Activated naive CD4-positive, alpha-beta T cell treated with anti-CD3 and anti-CD28 coated beads, Interleukin-2, amount 50 U/mL, for 72 hours (primary cell): ENCODE measurements around the gene HSD17B2. TPM values are rescaled to one million over a fixed set of nuclear protein-coding genes. Genes with fewer than 3 reads are reported as not detected.
"Not testable (repeated sequence)": the region's sequence is repeated elsewhere in the genome, so short reads cannot be mapped to it uniquely, and the experiment has no call there.

Experiments used
- ATAC-seq, 2 donors: fragments of 150-1000 bp; cut with Tn5 transposase; 2 replicates each; pipeline ENCODE4 v1.10.0; 2021; ENCODE audit warnings: mild to moderate bottlenecking in 2 of 2, moderate library complexity in 2 of 2
- DNase-seq, 2 donors: peaks; one replicate each; pipeline ENCODE4 v3.0.0; 2021 to 2022; ENCODE audit warnings: low spot score in 2 of 2
- H3K27ac Mint-ChIP-seq, 2 donors: one replicate each; pipeline ENCODE4 v1.8.0; 2022; ENCODE audit warnings: mild to moderate bottlenecking in 2 of 2, mixed read lengths in 2 of 2
- H3K36me3 Mint-ChIP-seq, 2 donors: one replicate each; pipeline ENCODE4 v1.8.0; 2022; ENCODE audit warnings: mixed read lengths in 2 of 2
- H3K9me3 Mint-ChIP-seq, 2 donors: one replicate each; pipeline ENCODE4 v1.8.0; 2022; ENCODE audit warnings: mixed read lengths in 2 of 2
- total RNA-seq, 2 donors: library from RNA; stranded (reverse); gene quantifications; one replicate each; pipeline ENCODE4 v1.2.3, GENCODE V29; 2022

HSD17B2 gene
- total RNA-seq: not detected

- Mint-ChIP-seq H3K27ac (no peak within 1 kb of the TSS), H3K9me3 (no peaks in the 10 kb centered on the region), H3K36me3 (no peaks in the 10 kb centered on the region)
- no peak for ATAC-seq
- DNase-seq: no peak
Measured at GRCh38 chr16:82034981-82035612, at the start of gene HSD17B2. Gene HSD17B2, plus strand, starts transcription at chr16:82035253. Its CDS starts 172 bp downstream, at chr16:82035425.

GRCh38 chr16:81987121-81987520 is 47.9 kb upstream of the HSD17B2 start:
- H3K27ac Mint-ChIP-seq: no peak overlapping the region
- no peaks in the 10 kb centered on the region for H3K36me3 Mint-ChIP-seq
- no peaks in the 10 kb centered on the region for H3K9me3 Mint-ChIP-seq
- ATAC-seq (no peak), DNase-seq (no peak)

- ATAC-seq (no peak), DNase-seq (no peak)
- H3K36me3 Mint-ChIP-seq: no peaks in the 10 kb centered on the region
- H3K9me3 Mint-ChIP-seq: no peaks in the 10 kb centered on the region
- no peak overlapping the region for H3K27ac Mint-ChIP-seq
Measured at GRCh38 chr16:81987706-81988105, 47.3 kb upstream of the HSD17B2 start.

- DNase-seq: no peak
- H3K36me3 Mint-ChIP-seq: no peaks in the 10 kb centered on the region
- ATAC-seq: no peak
- no peak overlapping the region for H3K27ac Mint-ChIP-seq
- H3K9me3 Mint-ChIP-seq: no peaks in the 10 kb centered on the region
Measured at GRCh38 chr16:81992859-81993258, 42.2 kb upstream of the HSD17B2 start.

GRCh38 chr16:81994485-81994884 is 40.6 kb upstream of the HSD17B2 start:
- peaks cover 6 to 7% of the 10 kb centered on the region in 2 donors for H3K36me3 Mint-ChIP-seq
- no peak for ATAC-seq
- no peaks in the 10 kb centered on the region for H3K9me3 Mint-ChIP-seq
- H3K27ac Mint-ChIP-seq: no peak overlapping the region
- no peak for DNase-seq

GRCh38 chr16:81995651-81996050 is 39.4 kb upstream of the HSD17B2 start:
- Mint-ChIP-seq H3K36me3 (peaks cover 6 to 7% of the 10 kb centered on the region in 2 donors), H3K27ac (no peak overlapping the region), H3K9me3 (no peaks in the 10 kb centered on the region)
- no peak for DNase-seq
- no peak for ATAC-seq

GRCh38 chr16:81996664-81997509 is 38.2 kb upstream of the HSD17B2 start:
- Mint-ChIP-seq H3K27ac (peak overlapping the region in 1 of 2 donors; percentile 62), H3K9me3 (no peaks in the 10 kb centered on the region)

GRCh38 chr16:81997738-81998137 is 37.3 kb upstream of the HSD17B2 start:
- peaks cover 6 to 7% of the 10 kb centered on the region in 2 donors for H3K36me3 Mint-ChIP-seq
- no peaks in the 10 kb centered on the region for H3K9me3 Mint-ChIP-seq
- H3K27ac Mint-ChIP-seq: no peak overlapping the region
- no peak for DNase-seq
- no peak for ATAC-seq

More at GRCh38 chr16:81996664-81997509, 38.2 kb upstream of the HSD17B2 start:
- ATAC-seq (no peak), DNase-seq (no peak)
- H3K36me3 Mint-ChIP-seq: peaks cover 6 to 7% of the 10 kb centered on the region in 2 donors

- DNase-seq (no peak), ATAC-seq (no peak)
- peaks cover 15 to 16% of the 10 kb centered on the region in 2 donors for H3K36me3 Mint-ChIP-seq
Measured at GRCh38 chr16:82002831-82003230, 32.2 kb upstream of the HSD17B2 start.

GRCh38 chr16:82004601-82005000 is 30.5 kb upstream of the HSD17B2 start:
- DNase-seq (no peak), ATAC-seq (no peak)
- Mint-ChIP-seq H3K9me3 (peaks cover 6% of the 10 kb centered on the region in 2 donors), H3K27ac (peak overlapping the region in 1 of 2 donors; percentile 61), H3K36me3 (peaks cover 25 to 26% of the 10 kb centered on the region in 2 donors)

More at GRCh38 chr16:82002831-82003230, 32.2 kb upstream of the HSD17B2 start:
- H3K9me3 Mint-ChIP-seq: peaks cover 0 to under 1% of the 10 kb centered on the region in 2 donors
- H3K27ac Mint-ChIP-seq: no peak overlapping the region

- peaks cover 25 to 31% of the 10 kb centered on the region in 2 donors for H3K36me3 Mint-ChIP-seq
- H3K27ac Mint-ChIP-seq: no peak overlapping the region
Measured at GRCh38 chr16:82005027-82005830, 29.8 kb upstream of the HSD17B2 start.

GRCh38 chr16:82006036-82006435 is 29.0 kb upstream of the HSD17B2 start:
- no peak overlapping the region for H3K27ac Mint-ChIP-seq
- no peak for ATAC-seq
- DNase-seq: no peak
- H3K9me3 Mint-ChIP-seq: peaks cover 6% of the 10 kb centered on the region in 2 donors
- H3K36me3 Mint-ChIP-seq: peaks cover 25 to 38% of the 10 kb centered on the region in 2 donors

More at GRCh38 chr16:82005027-82005830, 29.8 kb upstream of the HSD17B2 start:
- DNase-seq: no peak
- ATAC-seq: no peak
- H3K9me3 Mint-ChIP-seq: peaks cover 6% of the 10 kb centered on the region in 2 donors

GRCh38 chr16:82007189-82007588 is 27.9 kb upstream of the HSD17B2 start:
- Mint-ChIP-seq H3K36me3 (peaks cover 32 to 49% of the 10 kb centered on the region in 2 donors), H3K9me3 (peaks cover 6 to 13% of the 10 kb centered on the region in 2 donors), H3K27ac (no peak overlapping the region)
- DNase-seq: no peak
- ATAC-seq: no peak

- peak in 1 of 2 donors; percentile 63 for ATAC-seq
- Mint-ChIP-seq H3K36me3 (peaks cover 30 to 45% of the 10 kb centered on the region in 2 donors), H3K27ac (peak overlapping the region in 1 of 2 donors; percentile 72), H3K9me3 (peaks cover 6 to 15% of the 10 kb centered on the region in 2 donors)
- no peak for DNase-seq
Measured at GRCh38 chr16:82008957-82009592, 26.0 kb upstream of the HSD17B2 start.

- H3K9me3 Mint-ChIP-seq: peaks cover 6 to 15% of the 10 kb centered on the region in 2 donors
- H3K27ac Mint-ChIP-seq: peak overlapping the region in 1 of 2 donors; percentile 72
- peaks cover 24 to 43% of the 10 kb centered on the region in 2 donors for H3K36me3 Mint-ChIP-seq
- peak in 1 of 2 donors; percentile 71 for ATAC-seq
- not testable (repeated sequence) for DNase-seq
Measured at GRCh38 chr16:82009789-82010188, 25.3 kb upstream of the HSD17B2 start.

GRCh38 chr16:82010649-82011048 is 24.4 kb upstream of the HSD17B2 start:
- ATAC-seq: peak; percentile 48 to 64
- peaks cover 6 to 15% of the 10 kb centered on the region in 2 donors for H3K9me3 Mint-ChIP-seq
- no peak for DNase-seq
- H3K27ac Mint-ChIP-seq: peak overlapping the region; percentile 72 to 93
- peaks cover 24 to 43% of the 10 kb centered on the region in 2 donors for H3K36me3 Mint-ChIP-seq
